ENCODE results near the gene TOLLIP.

TOLLIP gene

GRCh38 chr11:1285316-1285744 lies 24.1 kb downstream of the TOLLIP start:
- no peak for DNase-seq (ENCODE audit: low read depth in 1 of 2, low spot score in 1 of 2)

- no peak for DNase-seq (ENCODE audit: low read depth in 1 of 2, low spot score in 1 of 2)
Observed at GRCh38 chr11:1283906-1284305, 25.5 kb downstream of the TOLLIP start.

GRCh38 chr11:1283091-1283511 lies 26.3 kb downstream of the TOLLIP start:
- no peak for DNase-seq (ENCODE audit: low read depth in 1 of 2, low spot score in 1 of 2)

GRCh38 chr11:1281974-1282365 lies 27.5 kb downstream of the TOLLIP start:
- DNase-seq (ENCODE audit: low read depth in 1 of 2, low spot score in 1 of 2): no peak

GRCh38 chr11:1281326-1281973 lies 28.0 kb downstream of the TOLLIP start:
- DNase-seq (ENCODE audit: low read depth in 1 of 2, low spot score in 1 of 2): no peak

GRCh38 chr11:1280116-1281035 lies 29.1 kb downstream of the TOLLIP start:
- DNase-seq (ENCODE audit: low read depth in 1 of 2, low spot score in 1 of 2): no peak

GRCh38 chr11:1279674-1280055 lies 29.8 kb downstream of the TOLLIP start:
- DNase-seq (ENCODE audit: low read depth in 1 of 2, low spot score in 1 of 2): no peak

GRCh38 chr11:1278766-1279673 lies 30.4 kb downstream of the TOLLIP start:
- DNase-seq (ENCODE audit: low read depth in 1 of 2, low spot score in 1 of 2): no peak

GRCh38 chr11:1277936-1278512 lies 31.4 kb downstream of the TOLLIP start:
- DNase-seq (ENCODE audit: low read depth in 1 of 2, low spot score in 1 of 2): no peak

GRCh38 chr11:1276866-1277615 lies 32.4 kb downstream of the TOLLIP start:
- no peak for DNase-seq (ENCODE audit: low read depth in 1 of 2, low spot score in 1 of 2)

- no peak for DNase-seq (ENCODE audit: low read depth in 1 of 2, low spot score in 1 of 2)
Observed at GRCh38 chr11:1276041-1276790, 33.2 kb downstream of the TOLLIP start.

- no peak for DNase-seq (ENCODE audit: low read depth in 1 of 2, low spot score in 1 of 2)
Observed at GRCh38 chr11:1275021-1275420, 34.4 kb downstream of the TOLLIP start.

GRCh38 chr11:1274501-1274900 lies 34.9 kb downstream of the TOLLIP start:
- no peak for DNase-seq (ENCODE audit: low read depth in 1 of 2, low spot score in 1 of 2)

- DNase-seq (ENCODE audit: low read depth in 1 of 2, low spot score in 1 of 2): no peak
Observed at GRCh38 chr11:1272531-1272930, 36.9 kb downstream of the TOLLIP start.

- DNase-seq (ENCODE audit: low read depth in 1 of 2, low spot score in 1 of 2): no peak
Observed at GRCh38 chr11:1271927-1272326, 37.5 kb downstream of the TOLLIP start.

GRCh38 chr11:1271406-1271805 lies 38.0 kb downstream of the TOLLIP start:
- no peak for DNase-seq (ENCODE audit: low read depth in 1 of 2, low spot score in 1 of 2)

- no peak for DNase-seq (ENCODE audit: low read depth in 1 of 2, low spot score in 1 of 2)
Observed at GRCh38 chr11:1271002-1271401, 38.4 kb downstream of the TOLLIP start.

- DNase-seq (ENCODE audit: low read depth in 1 of 2, low spot score in 1 of 2): no peak
Observed at GRCh38 chr11:1270476-1270875, 39.0 kb downstream of the TOLLIP start.

GRCh38 chr11:1269957-1270356 lies 39.5 kb downstream of the TOLLIP start:
- no peak for DNase-seq (ENCODE audit: low read depth in 1 of 2, low spot score in 1 of 2)

Measured in activated CD4-positive, alpha-beta T cell treated with anti-CD3 and anti-CD28 coated beads, Interleukin-2, amount 50 U/mL, for 24 hours (primary cell).